Measurements from ENCODE around the gene IQSEC3. TPM values are rescaled to one million over a fixed set of nuclear protein-coding genes. Genes with fewer than 3 reads are reported as not detected.

The IQSEC3 gene
- polyA plus RNA-seq, 1 donor from 2014 or later: 2.4 TPM

DNA sequence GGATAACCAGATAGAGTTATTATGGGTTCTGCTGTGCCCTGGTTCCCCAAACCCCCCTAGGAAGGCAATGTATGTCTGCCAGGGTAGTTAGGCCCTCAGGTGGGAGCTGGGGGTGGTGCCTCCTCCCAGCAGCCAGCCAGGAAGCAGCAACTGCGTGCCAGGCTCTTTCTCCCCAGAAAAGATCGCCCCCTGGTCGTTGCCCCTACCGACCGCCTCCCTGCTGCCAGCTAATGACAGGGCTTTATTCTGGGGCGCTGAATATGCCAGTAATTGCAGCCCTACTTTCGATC lies 36.3 kb downstream of the IQSEC3 start:
- no peak overlapping the region for H3K9ac ChIP-seq (ENCODE audit: low read length)
- H3K27me3 ChIP-seq (ENCODE audit: insufficient read depth, low read depth, low read length): no peaks in the 10 kb centered on the region
- H3K4me2 ChIP-seq (ENCODE audit: low read length): no peak overlapping the region
- H3K9me3 ChIP-seq (ENCODE audit: low read length): no peaks in the 10 kb centered on the region
- no peak overlapping the region for H2AFZ ChIP-seq (ENCODE audit: low read depth, low read length)
- no peaks in the 10 kb centered on the region for H4K20me1 ChIP-seq (ENCODE audit: insufficient read depth)
- TF ChIP-seq POLR2AphosphoS5 (IDR thresholded peaks at IDR 0.05) (no peak), REST (IDR thresholded peaks at IDR 0.05; ENCODE audit: borderline replicate concordance) (no peak), RAD21 (conservative IDR thresholded peaks at IDR 0.05) (no peak), SMC3 (conservative IDR thresholded peaks at IDR 0.05; ENCODE audit: poor library complexity) (no peak), EP300 (conservative IDR thresholded peaks at IDR 0.05; ENCODE audit: poor library complexity, severe bottlenecking) (no peak), MXI1 (conservative IDR thresholded peaks at IDR 0.05; ENCODE audit: poor library complexity, severe bottlenecking) (no peak), CTCF (IDR thresholded peaks at IDR 0.05; ENCODE audit: poor library complexity, severe bottlenecking) (no peak), EZH2 (IDR thresholded peaks at IDR 0.05; ENCODE audit: borderline replicate concordance, insufficient read depth, low read length, poor library complexity, severe bottlenecking) (no peak), TAF1 (IDR thresholded peaks at IDR 0.05; ENCODE audit: low read depth) (no peak)
- H3K36me3 ChIP-seq (ENCODE audit: insufficient read depth, low read length): no peaks in the 10 kb centered on the region
- peak overlapping the region; percentile 22 for H3K4me3 ChIP-seq (ENCODE audit: low read length)
- H3K9me2 ChIP-seq (ENCODE audit: insufficient read depth, low read length): no peaks in the 10 kb centered on the region
- no peaks in the 10 kb centered on the region for H3F3A ChIP-seq (ENCODE audit: insufficient read depth, low read length, poor library complexity, severe bottlenecking)
- H3K27ac ChIP-seq (ENCODE audit: low read length): peak overlapping the region; percentile 37
- no peaks in the 10 kb centered on the region for H3K79me2 ChIP-seq (replicated peaks; ENCODE audit: insufficient read depth, low read length)

DNA sequence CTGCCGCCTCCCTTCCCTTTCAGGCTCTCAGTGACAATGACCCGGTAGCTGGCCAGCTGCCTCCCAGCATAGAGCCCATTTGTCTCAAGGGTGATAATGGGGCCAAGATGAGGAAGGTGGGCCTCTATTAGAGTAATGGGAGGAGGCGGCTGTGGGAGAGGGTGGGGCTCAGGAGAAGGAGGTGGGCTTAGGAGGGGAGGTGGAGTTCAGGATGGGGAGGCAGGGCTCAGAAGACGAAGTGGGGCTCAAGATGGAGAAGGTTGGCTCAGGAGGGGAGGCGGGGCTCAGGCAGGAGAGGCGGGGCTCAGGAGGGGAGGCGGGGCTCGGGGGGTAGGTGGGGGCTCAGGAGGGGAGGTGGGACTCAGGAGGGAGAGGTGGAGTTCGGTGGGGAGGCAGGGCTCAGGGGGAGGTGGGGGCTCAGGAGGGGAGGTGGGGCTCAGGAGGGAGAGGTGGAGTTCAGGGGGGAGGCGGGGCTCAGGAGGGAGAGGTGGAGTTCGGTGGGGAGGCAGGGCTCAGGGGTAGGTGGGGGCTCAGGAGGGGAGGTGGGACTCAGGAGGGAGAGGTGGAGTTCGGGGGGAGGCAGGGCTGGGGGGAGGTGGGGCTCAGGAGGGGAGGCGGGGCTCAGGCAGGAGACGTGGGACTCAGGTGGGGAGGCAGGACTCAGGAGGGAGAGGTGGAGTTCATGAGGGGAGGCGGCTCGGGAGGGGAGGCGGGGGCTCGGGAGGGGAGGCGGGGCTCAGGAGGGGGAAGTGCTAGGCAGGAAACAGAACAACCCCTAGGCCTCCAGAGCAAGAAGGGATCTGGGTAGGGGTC lies 36.8 kb downstream of the IQSEC3 start:
- Histone ChIP-seq H3K4me3 (ENCODE audit: low read length) (peak overlapping the region; percentile 22), H2AFZ (ENCODE audit: low read depth, low read length) (no peak overlapping the region), H3K27ac (ENCODE audit: low read length) (peak overlapping the region; percentile 37)

More for the DNA sequence above, 36.8 kb downstream of the IQSEC3 start:
- H3F3A ChIP-seq (ENCODE audit: insufficient read depth, low read length, poor library complexity, severe bottlenecking): no peaks in the 10 kb centered on the region
- H3K9me2 ChIP-seq (ENCODE audit: insufficient read depth, low read length): no peaks in the 10 kb centered on the region
- peak; percentile 68 for TF ChIP-seq POLR2AphosphoS5 (IDR thresholded peaks at IDR 0.05)
- TF ChIP-seq EZH2 (IDR thresholded peaks at IDR 0.05; ENCODE audit: borderline replicate concordance, insufficient read depth, low read length, poor library complexity, severe bottlenecking): no peak
- TF ChIP-seq EP300 (conservative IDR thresholded peaks at IDR 0.05; ENCODE audit: poor library complexity, severe bottlenecking): no peak
- TF ChIP-seq RAD21 (conservative IDR thresholded peaks at IDR 0.05): no peak
- H4K20me1 ChIP-seq (ENCODE audit: insufficient read depth): no peaks in the 10 kb centered on the region
- no peaks in the 10 kb centered on the region for H3K27me3 ChIP-seq (ENCODE audit: insufficient read depth, low read depth, low read length)
- no peak overlapping the region for H3K9ac ChIP-seq (ENCODE audit: low read length)
- H3K4me2 ChIP-seq (ENCODE audit: low read length): no peak overlapping the region
- no peaks in the 10 kb centered on the region for H3K9me3 ChIP-seq (ENCODE audit: low read length)
- no peaks in the 10 kb centered on the region for H3K36me3 ChIP-seq (ENCODE audit: insufficient read depth, low read length)
- no peaks in the 10 kb centered on the region for H3K79me2 ChIP-seq (replicated peaks; ENCODE audit: insufficient read depth, low read length)

Data from neural cell (in vitro differentiated cells).